GM12875 (cell line): Measurements from ENCODE around the gene MBD3.

ENCODE experiments used
- H3K4me3 ChIP-seq: one replicate; pipeline ENCODE4 v1.5.1; 2011; ENCODE audit warnings: low read depth, low read length, control low read depth
- TF ChIP-seq, protein P1 (sequence below): IDR thresholded peaks from 2 replicates; pipeline ENCODE4 v1.5.1; 2011; ENCODE audit warnings: low read depth, mild to moderate bottlenecking, control low read depth, inconsistent platforms, low read length, moderate library complexity, borderline replicate concordance; ENCODE audit not compliant: insufficient read depth

Gene MBD3

GRCh38 chr19:1585243-1585580 is 7.5 kb downstream of the MBD3 start:
- H3K4me3 ChIP-seq = no peak overlapping the region
- TF ChIP-seq, protein P1, sequence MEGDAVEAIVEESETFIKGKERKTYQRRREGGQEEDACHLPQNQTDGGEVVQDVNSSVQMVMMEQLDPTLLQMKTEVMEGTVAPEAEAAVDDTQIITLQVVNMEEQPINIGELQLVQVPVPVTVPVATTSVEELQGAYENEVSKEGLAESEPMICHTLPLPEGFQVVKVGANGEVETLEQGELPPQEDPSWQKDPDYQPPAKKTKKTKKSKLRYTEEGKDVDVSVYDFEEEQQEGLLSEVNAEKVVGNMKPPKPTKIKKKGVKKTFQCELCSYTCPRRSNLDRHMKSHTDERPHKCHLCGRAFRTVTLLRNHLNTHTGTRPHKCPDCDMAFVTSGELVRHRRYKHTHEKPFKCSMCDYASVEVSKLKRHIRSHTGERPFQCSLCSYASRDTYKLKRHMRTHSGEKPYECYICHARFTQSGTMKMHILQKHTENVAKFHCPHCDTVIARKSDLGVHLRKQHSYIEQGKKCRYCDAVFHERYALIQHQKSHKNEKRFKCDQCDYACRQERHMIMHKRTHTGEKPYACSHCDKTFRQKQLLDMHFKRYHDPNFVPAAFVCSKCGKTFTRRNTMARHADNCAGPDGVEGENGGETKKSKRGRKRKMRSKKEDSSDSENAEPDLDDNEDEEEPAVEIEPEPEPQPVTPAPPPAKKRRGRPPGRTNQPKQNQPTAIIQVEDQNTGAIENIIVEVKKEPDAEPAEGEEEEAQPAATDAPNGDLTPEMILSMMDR = no peak

DNA sequence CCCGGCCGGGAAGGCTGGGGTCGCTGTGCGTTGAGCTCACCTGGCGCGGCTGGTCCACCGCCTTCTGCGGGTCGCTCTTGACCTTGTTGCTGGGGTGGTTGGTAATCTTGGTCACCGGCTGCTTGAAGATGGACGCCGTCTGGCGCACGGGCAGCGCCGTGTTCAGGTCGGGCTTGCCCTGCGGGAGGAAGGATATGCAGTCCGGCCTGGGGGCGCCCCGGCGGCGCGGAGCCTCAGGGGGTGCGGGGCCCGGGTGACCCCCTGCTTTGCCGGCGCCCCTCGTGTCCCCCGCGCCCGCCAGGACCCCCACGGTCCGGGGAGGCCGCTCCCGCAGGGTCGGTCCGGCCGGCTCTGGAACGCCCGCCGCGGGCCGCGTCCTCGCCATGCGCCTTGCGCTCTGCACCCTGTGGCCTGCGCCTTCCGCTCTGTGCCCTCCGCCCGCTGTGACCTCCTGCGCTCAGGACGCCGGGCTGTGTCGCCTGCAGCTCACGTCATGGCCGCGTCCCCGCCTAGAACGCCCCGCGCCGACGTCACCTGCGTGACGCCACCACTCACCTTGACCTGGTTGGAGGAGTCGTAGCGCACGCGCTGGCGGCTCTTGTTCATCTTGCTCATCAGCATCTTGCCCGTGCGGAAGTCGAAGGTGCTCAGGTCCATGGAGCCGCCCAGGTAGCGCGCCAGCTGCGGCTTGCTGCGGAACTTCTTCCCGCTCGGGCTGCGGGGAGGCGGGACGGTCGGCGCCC is 8.0 kb downstream of the MBD3 start:
- TF ChIP-seq, protein P1 = no peak

GRCh38 chr19:1582201-1582600 is 10.5 kb downstream of the MBD3 start:
- TF ChIP-seq, protein P1 = no peak
- H3K4me3 ChIP-seq = no peak overlapping the region

More for the DNA sequence above, 8.0 kb downstream of the MBD3 start:
- no peak overlapping the region for H3K4me3 ChIP-seq

GRCh38 chr19:1580957-1581356 is 11.7 kb downstream of the MBD3 start:
- no peak overlapping the region for H3K4me3 ChIP-seq
- TF ChIP-seq, protein P1 = no peak

DNA sequence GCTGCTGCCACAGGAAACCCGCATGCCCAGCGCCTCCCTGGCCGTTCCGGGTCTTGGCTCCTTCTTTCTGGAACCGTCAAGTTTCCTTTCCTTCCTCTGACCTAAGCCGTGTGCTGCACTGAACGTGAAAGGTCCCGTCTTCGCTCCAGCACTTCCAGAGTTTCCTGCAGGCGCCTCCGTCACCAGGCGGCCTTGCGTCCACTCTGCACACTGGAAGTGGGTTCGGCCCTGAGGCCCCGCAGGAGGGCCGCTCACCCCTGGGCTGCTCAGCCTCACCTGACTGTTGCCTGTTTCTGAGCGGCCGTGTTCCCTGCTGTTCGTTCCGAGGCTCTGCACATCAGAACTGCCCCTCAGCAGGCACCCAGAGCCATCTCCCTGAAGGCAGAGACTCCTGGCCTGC is 12.3 kb downstream of the MBD3 start:
- H3K4me3 ChIP-seq = no peak overlapping the region

DNA sequence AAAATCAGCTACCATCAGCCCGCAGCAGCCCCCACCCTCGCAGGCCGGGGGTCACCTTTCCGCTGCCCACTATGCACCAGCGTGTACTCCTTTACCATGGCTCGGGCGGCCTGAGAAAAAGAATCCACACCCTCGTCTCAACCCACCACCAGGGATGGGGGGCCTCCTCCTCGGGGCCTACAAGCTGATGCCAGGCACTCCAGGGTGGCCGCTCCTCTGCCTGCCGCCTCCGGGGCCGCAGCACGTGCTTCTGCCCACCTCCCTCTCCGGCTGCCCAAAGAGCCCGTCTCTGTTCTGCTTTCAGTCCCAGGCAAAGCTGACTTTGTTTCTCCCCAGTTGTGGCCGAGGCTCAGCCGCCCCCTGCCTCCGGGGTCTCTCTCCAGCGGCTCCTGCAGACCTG is 13.4 kb downstream of the MBD3 start:
- no peak overlapping the region for H3K4me3 ChIP-seq
- TF ChIP-seq, protein P1 = no peak

More for the DNA sequence above, 12.3 kb downstream of the MBD3 start:
- TF ChIP-seq, protein P1 = no peak

DNA sequence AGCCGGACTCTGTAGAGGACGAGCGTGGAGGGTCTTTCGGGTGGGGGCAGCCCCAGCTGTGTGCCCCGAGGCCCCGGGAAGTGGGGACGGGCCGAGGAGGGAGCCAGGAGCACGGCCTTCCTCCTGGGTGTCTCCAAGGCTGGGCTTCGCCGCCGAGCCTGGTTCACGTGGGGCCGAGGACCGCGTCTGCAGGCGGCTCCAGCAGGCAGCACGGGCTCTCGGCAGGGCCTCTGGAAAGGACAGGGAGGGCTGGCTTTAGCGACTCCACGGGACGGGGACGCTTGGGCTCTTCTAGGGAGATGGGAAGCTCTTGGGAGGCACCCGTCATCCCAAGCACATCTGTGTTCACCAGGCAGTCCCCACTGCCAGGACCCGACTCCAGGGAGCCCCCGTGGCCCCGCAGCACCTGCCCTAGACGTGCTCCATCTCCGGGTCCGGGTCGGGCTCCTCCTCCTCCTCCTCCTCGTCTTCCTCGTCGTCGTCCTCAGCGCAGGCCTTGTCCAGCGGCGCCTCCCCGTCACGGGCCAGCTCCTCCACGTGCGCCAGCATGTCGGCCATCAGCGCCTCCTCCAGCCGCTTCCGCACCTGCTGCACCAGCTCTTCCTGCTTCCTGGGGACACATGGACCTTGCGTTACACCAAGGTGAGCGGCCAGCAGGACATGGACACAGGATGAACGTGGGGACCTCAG is 14.6 kb downstream of the MBD3 start:
- H3K4me3 ChIP-seq = no peak overlapping the region
- TF ChIP-seq, protein P1 = no peak
